H1 (cell line): ENCODE measurements around the gene HMGB1. TPM values are rescaled to one million over a fixed set of nuclear protein-coding genes. Genes with fewer than 3 reads are reported as not detected.
A peak's percentile ranks its signal among the peaks of the same experiment; 100 is the strongest.

Source experiments
- CTCF ChIA-PET: fragments of 300-600 bp; sonication (Branson Sonifier 250); formaldehyde crosslinking; loops from one replicate; lab custom pipeline; 2021; ENCODE audit not compliant: partially characterized antibody; lab: Charles Lee
- POLR2A ChIA-PET: fragments of 300-600 bp; sonication (Branson Sonifier 250); formaldehyde crosslinking; loops from one replicate; lab custom pipeline; 2021; ENCODE audit warnings: inconsistent platforms; ENCODE audit not compliant: partially characterized antibody; lab: Charles Lee
- DNase-seq, 2 experiments: peaks; one replicate each; pipeline versions ENCODE4 v3.0.0 to v3.0.0-alpha.2; 2010 to 2022; ENCODE audit warnings: low spot score in 2 of 2, low read depth in 1 of 2, mixed read lengths in 1 of 2
- FAIRE-seq: peaks from 2 replicates; lab custom pipeline; 2011; peaks lifted over from hg19 to GRCh38; lab: Jason Lieb, UNC
- H2AFZ ChIP-seq: 2 replicates; pipeline ENCODE4 v1.8.1; 2012; ENCODE audit warnings: low read length, inconsistent platforms
- H2AK5ac ChIP-seq: 2 replicates; pipeline ENCODE4 v1.6.1; 2013; ENCODE audit warnings: low read depth, low read length
- H2BK120ac ChIP-seq: replicated peaks from 2 replicates; pipeline ENCODE3; 2013; ENCODE audit warnings: low read depth, low read length, inconsistent platforms
- H2BK12ac ChIP-seq: 2 replicates; pipeline ENCODE4 v1.6.1; 2013; ENCODE audit warnings: low read depth, low read length
- H2BK15ac ChIP-seq: 2 replicates; pipeline ENCODE4 v1.6.1; 2013; ENCODE audit warnings: low read length
- H2BK20ac ChIP-seq: 2 replicates; pipeline ENCODE4 v1.6.1; 2013; ENCODE audit warnings: low read length
- H2BK5ac ChIP-seq: 2 replicates; pipeline ENCODE4 v1.6.1; 2013; ENCODE audit warnings: low read depth, low read length
- H3K14ac ChIP-seq: 2 replicates; pipeline ENCODE4 v1.6.1; 2013; ENCODE audit warnings: inconsistent platforms; ENCODE audit not compliant: insufficient read length
- H3K18ac ChIP-seq: 2 replicates; pipeline ENCODE4 v1.6.1; 2013; ENCODE audit warnings: low read length; ENCODE audit errors: extremely low read depth
- H3K23ac ChIP-seq: 2 replicates; pipeline ENCODE4 v1.6.1; 2013; ENCODE audit warnings: inconsistent platforms; ENCODE audit not compliant: insufficient read length
- H3K23me2 ChIP-seq: 2 replicates; pipeline ENCODE4 v1.6.1; 2013; ENCODE audit warnings: low read depth, low read length
- H3K27ac ChIP-seq: 2 replicates; pipeline ENCODE4 v1.6.1; 2011; ENCODE audit warnings: low read depth, low read length, inconsistent platforms
- H3K27me3 ChIP-seq, 4 experiments: replicated peaks in 1 of 4; 1 replicate in 1 of 4; 2 replicates in 3 of 4; pipeline versions ENCODE4 v1.6.1 to v1.8.1; 2011 to 2013; ENCODE audit warnings: low read length in 3 of 4, mild to moderate bottlenecking in 3 of 4, inconsistent platforms in 2 of 4, mixed read lengths in 2 of 4, moderate library complexity in 1 of 4; ENCODE audit not compliant: control insufficient read depth in 3 of 4, insufficient read depth in 3 of 4; ENCODE audit errors: extremely low read depth in 1 of 4
- H3K36me3 ChIP-seq, 4 experiments: 2 replicates each; pipeline versions ENCODE4 v1.6.1 to v1.8.1; 2011 to 2013; ENCODE audit warnings: mild to moderate bottlenecking in 4 of 4, low read length in 3 of 4, moderate library complexity in 2 of 4, control low read depth in 1 of 4, inconsistent platforms in 1 of 4; ENCODE audit not compliant: insufficient read depth in 4 of 4, control insufficient read depth in 2 of 4
- H3K4ac ChIP-seq: replicated peaks from 2 replicates; pipeline ENCODE3; 2013; ENCODE audit warnings: low read length, low read depth, mixed read lengths, inconsistent platforms; ENCODE audit not compliant: insufficient read length
- H3K4me1 ChIP-seq, 4 experiments: replicated peaks in 1 of 4; 1 replicate in 1 of 4; 2 replicates in 3 of 4; pipeline versions ENCODE4 v1.6.1 to v1.8.1; 2011 to 2013; ENCODE audit warnings: low read length in 3 of 4, inconsistent platforms in 2 of 4, mixed read lengths in 1 of 4; ENCODE audit not compliant: insufficient read depth in 4 of 4, control insufficient read depth in 3 of 4
- H3K4me2 ChIP-seq, 2 experiments: 2 replicates each; pipeline versions ENCODE4 v1.6.1 to v1.8.1; 2011 to 2013; ENCODE audit warnings: low read depth in 2 of 2, low read length in 2 of 2, control low read depth in 1 of 2, inconsistent platforms in 1 of 2, mild to moderate bottlenecking in 1 of 2; ENCODE audit not compliant: insufficient read depth in 1 of 2
- H3K4me3 ChIP-seq, 4 experiments: fragments of 200-600, 300-600 bp in 1 of 4; sonication (generic), shearing (Covaris generic), sonication (Bioruptor Twin) in 1 of 4; 2 replicates each; pipeline versions ENCODE4 v1.5.1 to v1.8.1; 2011 to 2016; ENCODE audit warnings: low read length in 4 of 4, low read depth in 3 of 4, control low read depth in 2 of 4, inconsistent platforms in 2 of 4, mild to moderate bottlenecking in 2 of 4, mixed read lengths in 1 of 4, moderate library complexity in 1 of 4; ENCODE audit not compliant: insufficient read depth in 2 of 4; ENCODE audit errors: extremely low read depth in 1 of 4
- H3K56ac ChIP-seq: replicated peaks from 2 replicates; pipeline ENCODE3; 2013; ENCODE audit warnings: low read depth, mild to moderate bottlenecking, mixed read lengths, low read length, inconsistent platforms; ENCODE audit not compliant: insufficient read length
- H3K79me1 ChIP-seq: 2 replicates; pipeline ENCODE4 v1.6.1; 2013; ENCODE audit warnings: low read depth, low read length, control low read depth
- H3K79me2 ChIP-seq, 2 experiments: 2 replicates each; pipeline versions ENCODE4 v1.6.1 to v1.8.1; 2012 to 2013; ENCODE audit warnings: low read length in 2 of 2, mild to moderate bottlenecking in 2 of 2, inconsistent platforms in 1 of 2; ENCODE audit not compliant: insufficient read depth in 2 of 2, control insufficient read depth in 1 of 2
- H3K9ac ChIP-seq, 4 experiments: replicated peaks in 1 of 4; 1 replicate in 1 of 4; 2 replicates in 3 of 4; pipeline versions ENCODE4 v1.6.1 to v1.8.1; 2011 to 2013; ENCODE audit warnings: low read depth in 3 of 4, low read length in 3 of 4, control low read depth in 2 of 4, mild to moderate bottlenecking in 2 of 4, moderate library complexity in 2 of 4, inconsistent platforms in 1 of 4; ENCODE audit errors: extremely low read depth in 1 of 4
- H3K9me3 ChIP-seq, 2 experiments: 2 replicates each; pipeline versions ENCODE4 v1.6.1 to v1.8.1; 2012 to 2013; ENCODE audit warnings: mild to moderate bottlenecking in 2 of 2, moderate library complexity in 2 of 2, control low read depth in 1 of 2, inconsistent platforms in 1 of 2, low read depth in 1 of 2, low read length in 1 of 2, mixed read lengths in 1 of 2; ENCODE audit not compliant: insufficient read depth in 2 of 2
- H4K20me1 ChIP-seq, 2 experiments: replicated peaks in 1 of 2; 2 replicates each; pipeline versions ENCODE3 to v1.8.1; 2011 to 2013; ENCODE audit warnings: inconsistent platforms in 2 of 2, low read length in 2 of 2, mild to moderate bottlenecking in 1 of 2; ENCODE audit not compliant: insufficient read depth in 2 of 2, control insufficient read depth in 1 of 2
- H4K5ac ChIP-seq: 2 replicates; pipeline ENCODE4 v1.6.1; 2013; ENCODE audit warnings: low read length, low read depth, mixed read lengths, inconsistent platforms; ENCODE audit not compliant: insufficient read length
- H4K8ac ChIP-seq: 2 replicates; pipeline ENCODE4 v1.8.0; 2013; ENCODE audit warnings: mild to moderate bottlenecking, moderate library complexity, low read length, inconsistent platforms; ENCODE audit not compliant: insufficient read depth; ENCODE audit errors: extremely low read depth
- H4K91ac ChIP-seq: replicated peaks from 2 replicates; pipeline ENCODE3; 2013; ENCODE audit warnings: low read length, mixed read lengths, inconsistent platforms; ENCODE audit not compliant: insufficient read length
- ASH2L ChIP-seq: fragments of 200-600, 300-600 bp; sonication (generic); IDR thresholded peaks from one replicate; pipeline ENCODE4 v1.7.1; 2017; ENCODE audit warnings: low read length
- CHD1 ChIP-seq: IDR thresholded peaks from 2 replicates; pipeline ENCODE4 v1.6.1; 2012; ENCODE audit warnings: low read depth, low read length, improper control_type of control experiment
- KDM4A ChIP-seq: IDR thresholded peaks from one replicate; pipeline ENCODE4 v1.7.1; 2012; ENCODE audit warnings: low read depth, mild to moderate bottlenecking, moderate library complexity, low read length, inconsistent platforms; ENCODE audit not compliant: severe bottlenecking
- MAFK ChIP-seq: IDR thresholded peaks from 2 replicates; pipeline ENCODE4 v1.6.1; 2012; ENCODE audit warnings: low read depth, mild to moderate bottlenecking, improper control_type of control experiment, low read length
- POLR2A ChIP-seq, 2 experiments: IDR thresholded peaks; 1 replicate in 1 of 2; 2 replicates in 1 of 2; pipeline ENCODE4 v1.6.1; 2011; ENCODE audit warnings: low read depth in 2 of 2, low read length in 2 of 2, mild to moderate bottlenecking in 2 of 2; ENCODE audit errors: control extremely low read depth in 1 of 2
- SAP30 ChIP-seq: fragments of 300-600 bp; sonication (generic); IDR thresholded peaks from 2 replicates; pipeline ENCODE4 v1.7.1; 2012; ENCODE audit warnings: low read length, moderate library complexity, mild to moderate bottlenecking, inconsistent platforms; ENCODE audit not compliant: insufficient read depth, insufficient replicate concordance
- WGBS, 2 experiments: shearing (Covaris generic) in 1 of 2; methylation state at CpG; one replicate each; pipeline versions ENCODE4 v1.1.6 to v1.1.7; 2013 to 2015; ENCODE audit warnings: low lambda C conversion rate in 2 of 2, mixed read lengths in 2 of 2, inconsistent platforms in 1 of 2, low coverage in 1 of 2, missing lambda C conversion rate in 1 of 2; ENCODE audit not compliant: insufficient replicate concordance in 2 of 2, insufficient coverage in 1 of 2, insufficient read length in 1 of 2; ENCODE audit errors: extremely low coverage in 1 of 2, missing lambda C conversion rate in 1 of 2; 5-methylcytosine and 5-hydroxymethylcytosine counted together
- polyA plus RNA-seq, 7 experiments: library from polyadenylated mRNA; depleted of rRNA in 3 of 7; stranded (reverse) in 5 of 7; unstranded in 2 of 7; fragments of >200 nt in 5 of 7; fragments of 200-250 nt in 2 of 7; gene quantifications; 1 replicate in 5 of 7; 2 replicates in 1 of 7; 4 replicates in 1 of 7; pipeline versions ENCODE4 v1.2.1 to v1.2.3, GENCODE V29; 2011 to 2013; ENCODE audit warnings: missing spikeins in 2 of 7, mixed read lengths in 2 of 7
- total RNA-seq: library from RNA; stranded (reverse); fragmentation: NEBNext Ultra II Directional; extraction: Animal tissue kit (Norgen Biotek cat#: 25700); gene quantifications from 2 replicates; pipeline ENCODE4 v1.2.1, GENCODE V29; 2021
- TF ChIP-seq, protein P1 (sequence below): IDR thresholded peaks from 2 replicates; pipeline ENCODE4 v1.6.1; 2011; ENCODE audit warnings: low read length, improper control_type of control experiment

HMGB1 gene
- total and polyA plus RNA-seq, 2 of the 8 experiments (the other 6 are each of a cell fraction or from before 2014, with no cell fraction given): 123 to 776 TPM

DNA sequence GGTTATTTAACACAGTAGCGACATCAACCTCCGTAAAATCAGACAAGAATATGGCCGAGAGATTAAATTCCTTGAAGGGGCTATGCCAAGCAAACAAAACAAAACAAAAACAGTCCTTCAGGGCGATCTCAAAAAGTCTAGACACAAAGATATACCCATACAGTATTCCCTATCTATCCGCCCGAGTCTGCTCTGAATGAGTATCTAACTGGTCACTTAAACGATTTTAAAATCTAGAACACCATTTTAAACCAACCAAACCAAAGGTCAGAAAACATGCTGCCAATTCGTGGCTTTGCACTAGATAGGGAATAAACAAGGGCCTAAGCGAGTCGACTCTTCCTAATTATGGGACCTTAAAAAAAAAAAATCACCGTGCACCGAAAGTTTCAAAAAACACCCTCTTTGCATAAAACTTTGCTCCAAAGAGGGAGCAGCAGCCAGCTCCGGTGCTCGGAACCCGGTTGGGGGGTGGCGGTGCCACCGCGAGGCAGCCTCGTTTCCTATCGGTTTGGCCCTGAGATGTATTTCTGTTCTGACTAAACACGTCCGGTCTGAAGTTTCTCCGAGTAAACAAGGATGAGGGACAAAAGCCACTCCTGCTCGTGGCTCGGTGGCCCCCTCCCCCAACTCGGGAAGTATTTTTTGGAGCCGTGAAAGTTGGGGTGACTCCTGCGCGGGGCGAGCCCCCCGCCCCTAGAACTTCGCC lies 1.8 kb downstream of the HMGB1 start:
- H3K27me3 ChIP-seq: no peaks in the 10 kb centered on the region
- no peak overlapping the region for H3K18ac ChIP-seq
- peak overlapping the region; percentile 65 to 94 (median 92) for H3K4me3 ChIP-seq
- no peak overlapping the region for H2BK20ac ChIP-seq
- H3K79me1 ChIP-seq: no peaks in the 10 kb centered on the region
- H3K4me1 ChIP-seq: peaks cover 0 to 3% (median 3%) of the 10 kb centered on the region in 4 experiments; a peak in 4 of 7 replicates
- peak overlapping the region; percentile 55 to 66 for H3K4me2 ChIP-seq
- H3K56ac ChIP-seq: peak overlapping the region; percentile 56
- TF ChIP-seq CHD1: peak; percentile 31; the same call in 1 of the 2 replicates
- TF ChIP-seq ASH2L: peak; percentile 36
- TF ChIP-seq, protein P1, sequence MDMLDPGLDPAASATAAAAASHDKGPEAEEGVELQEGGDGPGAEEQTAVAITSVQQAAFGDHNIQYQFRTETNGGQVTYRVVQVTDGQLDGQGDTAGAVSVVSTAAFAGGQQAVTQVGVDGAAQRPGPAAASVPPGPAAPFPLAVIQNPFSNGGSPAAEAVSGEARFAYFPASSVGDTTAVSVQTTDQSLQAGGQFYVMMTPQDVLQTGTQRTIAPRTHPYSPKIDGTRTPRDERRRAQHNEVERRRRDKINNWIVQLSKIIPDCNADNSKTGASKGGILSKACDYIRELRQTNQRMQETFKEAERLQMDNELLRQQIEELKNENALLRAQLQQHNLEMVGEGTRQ: no peak
- peak; percentile 48 to 70 for TF ChIP-seq POLR2A (IDR thresholded peaks at IDR 0.05; ENCODE audit: control extremely low read depth in 1 of 2, low read depth in 2 of 2, low read length in 2 of 2)
- peak; percentile 48 for TF ChIP-seq SAP30
- TF ChIP-seq MAFK: no peak
- TF ChIP-seq KDM4A: peak; percentile 7
- TF ChIP-seq, all 59 proteins: peak for 5
- Histone ChIP-seq H4K20me1 (peaks cover 0 to 11% of the 10 kb centered on the region in 2 experiments), H3K23ac (no peak overlapping the region), H2BK15ac (no peak overlapping the region), H3K14ac (no peak overlapping the region), H3K27ac (peak overlapping the region; percentile 77), H4K91ac (no peak overlapping the region), H3K9me3 (no peaks in the 10 kb centered on the region), H3K23me2 (peaks cover 1% of the 10 kb centered on the region), H4K5ac (no peak overlapping the region), H3K36me3 (peaks cover 4 to 36% (median 22%) of the 10 kb centered on the region in 4 experiments), H2AK5ac (no peak overlapping the region; the same call in 1 of the 2 replicates), H2BK120ac (no peak overlapping the region), H3K4ac (peak overlapping the region; percentile 27), H3K79me2 (peaks cover 5 to 30% of the 10 kb centered on the region in 2 experiments), H4K8ac (peak overlapping the region; percentile 95; the same call in 1 of the 2 replicates), H2BK5ac (peak overlapping the region; percentile 62; the same call in 1 of the 2 replicates), H2BK12ac (no peak overlapping the region), H2AFZ (no peak overlapping the region), H3K9ac (peak overlapping the region; percentile 87 to 96 (median 92))
- DNase-seq (no peak), FAIRE-seq (no peak)
- ChIA-PET POLR2A (interaction anchor here (0.6 to 3.7 kb wide), 8 partner anchors 13 to 1734 kb away, joined by 3 to 53 read pairs (median 4); no protein-coding TSS in a partner anchor), CTCF (no interaction called here)
- 5% methylated on average over 27 of the region's 32 CpGs; no CpG with 5 or more reads in 1 of the 2 experiments for WGBS, 2 experiments
